Measurements from ENCODE around the gene PLAAT4.
"Not testable (repeated sequence)": the region's sequence is repeated elsewhere in the genome, so short reads cannot be mapped to it uniquely, and the experiment has no call there.

Gene PLAAT4

DNA sequence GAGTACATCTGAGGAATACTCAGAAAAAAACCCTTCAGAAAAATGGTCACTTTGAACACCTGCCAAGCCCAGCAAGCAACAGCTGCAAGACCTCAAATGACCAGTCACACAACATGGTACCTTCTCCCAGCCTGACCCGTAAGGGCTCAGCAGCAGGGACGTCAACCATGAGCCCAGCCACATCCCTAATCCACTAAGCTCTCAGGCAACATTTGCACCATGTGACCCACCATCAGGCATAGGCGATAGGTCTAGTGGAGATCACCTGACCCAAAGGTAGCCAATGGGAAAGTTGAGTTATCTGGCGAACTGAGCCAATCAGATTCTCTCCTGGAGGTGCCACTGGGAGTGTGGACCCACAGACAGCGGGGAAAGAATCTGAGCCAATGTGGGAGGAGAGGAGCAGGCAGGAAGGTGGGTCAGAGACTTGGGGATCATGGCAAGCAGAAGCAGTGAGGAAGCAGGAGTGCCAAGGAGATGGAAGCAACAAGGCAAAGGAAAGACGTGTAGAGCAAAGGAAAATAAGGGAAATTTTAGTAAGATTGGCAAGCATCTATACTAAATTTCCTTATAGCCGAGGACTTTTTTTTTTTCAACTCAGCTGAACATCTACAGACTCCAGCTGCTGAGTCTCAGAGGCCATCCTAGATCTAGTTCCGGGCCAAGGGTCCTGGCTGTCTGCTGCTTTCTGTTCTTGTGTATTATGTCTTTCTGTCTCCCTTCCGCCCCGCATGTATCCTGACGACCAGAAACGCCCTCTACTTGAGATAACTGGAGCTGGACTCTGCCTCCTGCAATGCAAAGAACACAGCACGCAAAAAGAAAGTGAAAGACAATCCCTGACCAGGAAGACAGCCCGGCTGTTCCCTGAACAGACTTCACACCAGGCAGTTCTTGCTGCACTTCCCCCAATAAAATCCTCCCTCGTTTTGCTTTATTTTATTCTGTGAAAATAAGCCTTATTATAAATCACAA lies 37.6 kb downstream of the PLAAT4 start:
- peak; percentile 80 for FAIRE-seq

DNA sequence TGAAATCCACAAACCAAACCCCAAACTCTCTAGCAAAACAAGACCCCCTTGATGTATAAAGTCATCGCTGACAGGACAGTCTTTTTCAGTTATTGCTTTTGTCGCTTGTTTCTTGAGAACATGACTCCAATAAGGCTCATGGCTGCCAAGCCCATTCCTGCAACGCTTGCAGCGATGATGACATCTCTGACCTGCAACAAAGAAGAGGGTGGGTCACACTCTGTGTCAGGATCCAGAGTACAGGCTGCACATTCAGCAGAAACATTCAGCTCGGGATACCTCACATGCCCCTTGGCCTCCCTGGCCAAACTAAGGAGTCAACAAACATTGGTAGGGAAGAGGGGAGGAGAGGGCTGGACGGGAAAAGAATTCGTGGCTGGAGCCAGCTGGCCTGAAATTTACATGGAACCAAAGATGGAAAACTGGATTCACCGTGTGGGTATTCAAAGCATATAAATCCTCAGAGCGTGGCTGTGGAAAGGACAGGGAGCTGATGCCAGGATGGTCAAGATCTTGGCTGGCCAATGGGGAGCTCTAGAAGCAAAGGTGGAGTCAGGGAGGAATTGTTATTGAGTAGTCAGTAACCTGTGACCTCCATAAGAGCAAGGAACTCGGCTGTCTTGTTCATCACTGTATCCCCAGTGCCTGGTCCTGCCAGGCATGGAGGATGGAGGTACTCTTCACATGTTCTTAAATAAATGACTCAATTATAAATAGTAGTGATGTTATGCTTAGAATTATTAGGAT lies 38.4 kb downstream of the PLAAT4 start:
- no peak for FAIRE-seq

DNA sequence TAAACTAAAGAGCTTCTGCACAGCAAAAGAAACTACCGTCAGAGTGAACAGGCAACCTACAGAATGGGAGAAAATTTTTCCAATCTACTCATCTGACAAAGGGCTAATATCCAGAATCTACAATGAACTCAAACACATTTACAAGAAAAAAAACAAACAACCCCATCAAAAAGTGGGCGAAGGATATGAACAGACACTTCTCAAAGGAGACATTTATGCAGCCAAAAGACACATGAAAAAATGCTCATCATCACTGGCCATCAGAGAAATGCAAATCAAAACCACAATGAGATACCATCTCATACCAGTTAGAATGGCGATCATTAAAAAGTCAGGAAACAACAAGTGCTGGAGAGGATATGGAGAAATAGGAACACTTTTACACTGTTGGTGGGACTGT lies 42.3 kb downstream of the PLAAT4 start:
- not testable (repeated sequence) for FAIRE-seq

DNA sequence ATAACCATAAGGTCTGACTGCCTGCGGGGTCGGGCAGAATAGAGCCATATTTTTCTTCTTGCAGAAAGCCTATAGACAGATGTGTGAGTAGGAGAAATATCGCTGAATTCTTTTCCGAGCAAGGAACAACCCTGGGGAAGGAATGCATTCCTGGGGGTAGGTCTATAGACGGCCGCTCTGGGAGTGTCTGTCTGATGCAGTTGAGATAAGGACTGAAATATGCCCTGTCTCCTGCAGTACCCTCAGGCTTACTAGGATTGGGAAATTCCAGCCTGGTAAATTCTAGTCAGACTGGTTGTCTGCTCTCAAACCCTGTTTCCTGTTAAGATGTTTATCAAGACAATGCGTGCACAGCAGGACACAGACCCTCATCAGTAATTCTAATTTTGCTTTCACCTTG lies 44.6 kb downstream of the PLAAT4 start:
- not testable (repeated sequence) for FAIRE-seq

DNA sequence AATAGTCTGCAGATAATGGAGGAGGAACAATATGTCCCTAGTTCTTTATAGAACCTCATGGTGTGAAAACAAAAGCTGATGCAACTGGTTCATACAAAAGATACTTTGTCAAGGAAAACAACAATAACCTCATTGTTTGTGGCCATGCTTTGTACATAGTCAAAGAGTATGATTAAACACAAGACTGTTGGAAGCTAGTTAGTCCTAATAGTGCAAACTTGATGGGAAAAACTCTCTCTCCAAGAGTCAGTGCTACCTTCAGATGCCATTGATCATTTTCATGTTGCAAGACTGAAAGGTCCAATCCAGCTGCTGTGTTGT lies 46.7 kb downstream of the PLAAT4 start:
- FAIRE-seq: no peak

DNA sequence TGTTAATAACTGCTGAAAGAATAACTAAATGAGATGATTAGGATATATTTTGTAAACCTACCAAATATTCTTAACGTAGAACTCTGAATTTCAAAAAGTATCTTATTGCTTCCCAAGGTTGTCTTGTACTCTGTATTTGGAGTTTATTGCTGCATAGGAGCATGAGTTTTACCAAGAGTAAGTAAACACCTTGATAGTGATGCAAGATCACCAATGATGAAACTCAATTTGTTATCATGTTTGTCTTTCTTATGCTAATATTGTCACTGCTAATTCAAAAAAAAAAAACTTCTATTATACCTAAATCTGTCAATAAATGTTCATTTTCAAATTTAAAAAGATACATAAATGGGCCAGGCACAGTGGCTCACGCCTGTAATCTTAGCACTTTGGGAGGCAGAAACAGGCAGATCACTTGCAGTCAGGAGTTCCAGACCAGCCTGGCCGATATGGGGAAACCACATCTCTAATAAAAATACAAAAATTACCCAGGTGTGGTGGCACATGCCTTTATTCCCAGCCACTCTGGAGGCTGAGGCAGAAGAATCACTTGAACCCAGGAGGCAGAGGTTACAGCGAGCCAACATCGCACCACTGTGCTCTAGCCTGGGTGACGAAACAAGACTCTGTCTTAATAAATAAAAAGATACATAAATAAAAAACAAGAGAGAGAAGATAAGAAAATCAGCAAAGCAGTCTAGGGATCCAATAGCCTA lies 50.0 kb downstream of the PLAAT4 start:
- no peak for FAIRE-seq

DNA sequence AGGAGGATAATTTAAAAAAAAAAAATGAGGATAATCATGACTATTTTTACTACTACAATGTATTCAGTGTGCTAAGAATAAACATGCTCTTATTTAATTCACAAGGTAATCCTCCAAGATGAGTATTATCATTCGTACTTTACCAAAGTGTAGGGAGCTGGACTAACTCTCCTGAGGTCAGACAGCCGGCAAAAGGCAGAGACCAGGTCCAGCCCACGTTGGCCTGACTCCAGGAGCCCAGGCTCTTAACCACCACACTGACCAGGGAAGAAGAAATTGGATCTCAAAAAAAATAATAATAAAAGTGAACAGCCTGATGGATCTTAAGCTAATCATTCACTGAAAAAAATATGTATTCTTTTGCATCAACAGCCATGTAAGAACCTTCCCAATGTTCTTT lies 52.4 kb downstream of the PLAAT4 start:
- FAIRE-seq: no peak

DNA sequence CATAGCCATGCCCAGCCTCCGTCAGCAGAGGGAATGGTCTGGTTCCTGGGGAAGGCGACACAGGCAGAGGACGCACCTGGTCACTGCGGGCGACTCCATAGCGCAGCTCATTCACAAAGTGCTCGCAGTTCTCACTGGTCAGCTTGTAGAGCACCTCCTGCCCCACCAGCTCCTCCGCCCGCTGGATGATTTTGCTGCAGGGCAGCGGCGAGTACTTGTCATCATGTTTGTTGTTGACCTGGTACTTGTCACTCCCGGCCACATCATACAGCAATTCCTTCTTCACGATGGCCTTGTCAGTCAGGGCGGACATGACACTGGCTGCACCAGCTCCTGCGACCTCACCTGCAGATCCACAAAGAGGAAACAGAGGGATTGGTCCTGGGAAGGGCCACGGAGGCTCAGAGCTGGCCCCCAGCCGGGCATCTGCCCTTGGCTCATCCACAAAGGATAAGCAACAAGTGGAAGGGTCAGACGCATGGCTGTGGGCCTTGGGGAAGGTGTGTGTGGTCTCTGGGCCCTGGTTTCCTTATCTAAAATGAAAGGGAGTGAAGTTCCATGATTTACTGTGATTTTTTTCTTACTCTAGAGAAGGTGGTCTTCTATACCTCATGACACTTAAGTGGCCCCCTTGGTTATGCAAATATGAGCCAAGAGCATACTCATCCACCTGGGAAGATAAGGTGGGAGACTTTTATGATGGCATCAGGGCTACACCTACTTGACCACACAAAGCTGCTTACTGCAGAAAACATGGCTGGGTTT lies 53.6 kb downstream of the PLAAT4 start:
- no peak for FAIRE-seq

DNA sequence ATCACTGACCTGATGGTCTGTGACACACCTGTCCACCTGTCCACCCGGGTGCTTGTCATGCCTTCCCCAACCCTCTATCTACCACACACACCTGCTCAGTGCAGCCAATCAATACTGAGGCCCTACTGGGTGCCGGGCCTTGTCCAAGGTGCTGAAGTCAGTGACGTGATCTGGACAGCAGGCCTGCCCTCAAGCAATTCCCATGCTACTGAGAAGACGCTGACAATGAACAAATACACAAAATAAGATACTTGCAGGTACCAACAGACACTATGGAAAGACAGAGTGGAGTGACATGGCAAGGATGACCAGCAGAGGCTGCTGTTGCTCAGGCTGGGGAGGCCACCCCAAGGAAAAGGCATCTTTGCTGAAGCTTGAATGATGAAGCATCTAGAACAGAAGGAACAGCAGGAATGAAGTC lies 56.4 kb downstream of the PLAAT4 start:
- FAIRE-seq: no peak

DNA sequence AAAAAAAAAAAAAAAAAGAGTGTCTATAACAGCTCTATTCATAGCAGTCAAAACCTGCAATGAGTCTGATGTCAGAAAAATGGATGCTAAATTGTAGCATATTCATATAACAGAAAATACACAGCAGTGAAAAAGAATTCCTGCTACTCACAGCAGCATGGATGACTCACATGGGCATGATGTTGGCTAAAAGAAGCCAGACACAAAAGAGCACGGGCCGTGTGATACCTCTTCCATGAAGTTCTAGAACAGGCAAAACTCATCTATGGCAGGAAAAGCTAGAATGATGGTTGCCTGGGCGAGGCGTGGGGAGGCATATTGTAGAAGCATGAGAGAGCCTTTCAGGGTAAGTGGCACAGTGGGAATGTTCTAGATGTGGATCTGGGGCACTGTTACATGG lies 58.7 kb downstream of the PLAAT4 start:
- no peak for FAIRE-seq
